Caco-2 (cell line): ENCODE measurements around the gene NPLOC4. TPM values are rescaled to one million over a fixed set of nuclear protein-coding genes. Genes with fewer than 3 reads are reported as not detected.

ENCODE experiments used
- BruUV-seq: library from RNA; stranded (reverse); fragments of 400-500 nt; replicated peaks from 2 replicates; lab custom pipeline; 2021; lab: Mats Ljungman, UMichigan
- CTCF ChIA-PET: fragments of 300-600 bp; sonication (Branson Sonifier 250); formaldehyde crosslinking; loops from one replicate; lab custom pipeline; 2022; ENCODE audit warnings: antibody characterized with exemption; lab: Charles Lee
- POLR2A ChIA-PET: fragments of 300-600 bp; sonication (Branson Sonifier 250); formaldehyde crosslinking; loops from one replicate; lab custom pipeline; 2022; ENCODE audit warnings: antibody characterized with exemption; lab: Charles Lee
- DNase-seq, 2 experiments: peaks; one replicate each; pipeline versions ENCODE4 v3.0.0 to v3.0.0-alpha.2; 2020 to 2022
- H3K27me3 ChIP-seq: replicated peaks from 2 replicates; pipeline ENCODE4 v1.6.0; 2011; ENCODE audit warnings: low read length; ENCODE audit not compliant: control insufficient read depth, insufficient read depth
- H3K36me3 ChIP-seq: 2 replicates; pipeline ENCODE4 v1.5.1; 2011; ENCODE audit warnings: low read length; ENCODE audit not compliant: control insufficient read depth, insufficient read depth
- H3K4me1 ChIP-seq: fragments of 250-450 bp; sonication (Bioruptor Pico); 2 replicates; pipeline ENCODE4 v1.5.1; 2020; ENCODE audit warnings: mild to moderate bottlenecking
- H3K4me3 ChIP-seq: 2 replicates; pipeline ENCODE4 v1.5.1; 2011; ENCODE audit warnings: low read depth, mild to moderate bottlenecking, control low read depth, low read length
- H3K9me3 ChIP-seq: fragments of 250-450 bp; sonication (Bioruptor Pico); 2 replicates; pipeline ENCODE4 v1.5.1; 2020; ENCODE audit warnings: mild to moderate bottlenecking, moderate library complexity
- H3K27ac Mint-ChIP-seq: one replicate; pipeline ENCODE4 v1.8.0; 2022; ENCODE audit warnings: mixed read lengths; ENCODE audit not compliant: unreplicated experiment
- H3K27me3 Mint-ChIP-seq: one replicate; pipeline ENCODE4 v1.8.0; 2022; ENCODE audit warnings: mixed read lengths; ENCODE audit not compliant: insufficient read depth, unreplicated experiment
- H3K36me3 Mint-ChIP-seq: one replicate; pipeline ENCODE4 v1.8.0; 2022; ENCODE audit warnings: mild to moderate bottlenecking, mixed read lengths; ENCODE audit not compliant: insufficient read depth, unreplicated experiment
- H3K4me1 Mint-ChIP-seq: one replicate; pipeline ENCODE4 v1.8.0; 2022; ENCODE audit warnings: low read depth, mixed read lengths; ENCODE audit not compliant: unreplicated experiment
- H3K4me3 Mint-ChIP-seq: one replicate; pipeline ENCODE4 v1.8.0; 2022; ENCODE audit warnings: mild to moderate bottlenecking, moderate library complexity, mixed read lengths; ENCODE audit not compliant: unreplicated experiment
- H3K9me3 Mint-ChIP-seq: one replicate; pipeline ENCODE4 v1.8.0; 2022; ENCODE audit warnings: mixed read lengths; ENCODE audit not compliant: unreplicated experiment
- CTCF ChIP-seq, 2 experiments: fragments of 200-600 bp in 1 of 2; IDR thresholded peaks; 1 replicate in 1 of 2; 2 replicates in 1 of 2; pipeline versions ENCODE4 v1.5.1 to v1.8.0; 2011 to 2022; ENCODE audit warnings: antibody characterized with exemption in 1 of 2, control low read depth in 1 of 2, inconsistent platforms in 1 of 2, low read depth in 1 of 2, low read length in 1 of 2, mild to moderate bottlenecking in 1 of 2, moderate library complexity in 1 of 2; ENCODE audit not compliant: insufficient read depth in 1 of 2, severe bottlenecking in 1 of 2, unreplicated experiment in 1 of 2
- intact Hi-C: fragments of 100-400 bp; cut with micrococcal nuclease; formaldehyde crosslinking; loops from one replicate; pipeline ENCODE4 v1.10.0; 2022; ENCODE audit not compliant: unreplicated experiment
- total RNA-seq: library from RNA; stranded (reverse); gene quantifications from 2 replicates; pipeline ENCODE4 v1.2.3, GENCODE V29; 2022

NPLOC4 gene
- total RNA-seq, 1 experiment from 2014 or later, result 139 TPM

DNA sequence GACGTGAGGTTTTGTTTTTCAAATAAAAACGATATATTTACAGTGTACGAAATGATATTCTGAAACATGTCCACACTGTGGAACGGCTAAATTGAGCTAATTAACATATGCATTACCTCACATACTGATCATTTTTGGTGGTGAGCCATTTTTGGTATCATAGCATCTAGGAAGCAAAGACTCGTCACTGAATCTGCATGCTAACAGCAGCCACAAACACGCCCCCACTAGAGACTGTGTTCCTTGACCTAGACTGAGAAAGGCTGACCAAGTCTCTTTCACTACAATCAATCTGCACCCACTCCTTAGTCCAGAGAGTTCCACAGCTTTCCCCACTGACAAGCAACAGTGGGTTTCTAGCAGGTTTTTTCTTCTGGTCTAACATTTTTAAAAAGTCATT lies 29.5 kb downstream of the NPLOC4 start:
- Histone ChIP-seq H3K36me3 (peaks cover 8% of the 10 kb centered on the region), H3K4me1 (no peaks in the 10 kb centered on the region), H3K27me3 (no peaks in the 10 kb centered on the region), H3K4me3 (no peak overlapping the region), H3K9me3 (no peaks in the 10 kb centered on the region)
- BruUV-seq, result no TSS peak
- no peak overlapping the region for H3K4me3 Mint-ChIP-seq
- no peak for TF ChIP-seq CTCF (IDR thresholded peaks at IDR 0.05; ENCODE audit: insufficient read depth in 1 of 2, low read depth in 1 of 2, low read length in 1 of 2, severe bottlenecking in 1 of 2, unreplicated experiment in 1 of 2)
- H3K36me3 Mint-ChIP-seq, result peaks cover 96% of the 10 kb centered on the region
- ChIA-PET CTCF (interaction anchor here (0.6 kb wide), 1 partner anchor 82 kb away, joined by 3 read pairs; no protein-coding TSS in a partner anchor), POLR2A (no interaction called here)
- no peaks in the 10 kb centered on the region for H3K9me3 Mint-ChIP-seq
- no peaks in the 10 kb centered on the region for H3K4me1 Mint-ChIP-seq
- no peak for DNase-seq
- H3K27me3 Mint-ChIP-seq, result no peaks in the 10 kb centered on the region
- intact Hi-C loops, result no loop called here
- no peak overlapping the region for H3K27ac Mint-ChIP-seq

GRCh38 chr17:81603846-81604610 lies 32.9 kb downstream of the NPLOC4 start:
- no peak for TF ChIP-seq CTCF (IDR thresholded peaks at IDR 0.05; ENCODE audit: insufficient read depth in 1 of 2, low read depth in 1 of 2, low read length in 1 of 2, severe bottlenecking in 1 of 2, unreplicated experiment in 1 of 2)
- Mint-ChIP-seq H3K4me1 (no peaks in the 10 kb centered on the region), H3K27me3 (no peaks in the 10 kb centered on the region), H3K9me3 (no peaks in the 10 kb centered on the region), H3K4me3 (no peak overlapping the region), H3K27ac (no peak overlapping the region), H3K36me3 (peaks cover 90% of the 10 kb centered on the region)
- intact Hi-C loops, result no loop called here
- POLR2A ChIA-PET, result no interaction called here
- Histone ChIP-seq H3K27me3 (no peaks in the 10 kb centered on the region), H3K4me1 (no peaks in the 10 kb centered on the region), H3K4me3 (no peak overlapping the region), H3K36me3 (peaks cover 9% of the 10 kb centered on the region), H3K9me3 (no peaks in the 10 kb centered on the region)
- TSS peak; percentile 8 for BruUV-seq
- peak in 1 of 2 experiments; percentile 22 for DNase-seq
- CTCF ChIA-PET, result no interaction called here

DNA sequence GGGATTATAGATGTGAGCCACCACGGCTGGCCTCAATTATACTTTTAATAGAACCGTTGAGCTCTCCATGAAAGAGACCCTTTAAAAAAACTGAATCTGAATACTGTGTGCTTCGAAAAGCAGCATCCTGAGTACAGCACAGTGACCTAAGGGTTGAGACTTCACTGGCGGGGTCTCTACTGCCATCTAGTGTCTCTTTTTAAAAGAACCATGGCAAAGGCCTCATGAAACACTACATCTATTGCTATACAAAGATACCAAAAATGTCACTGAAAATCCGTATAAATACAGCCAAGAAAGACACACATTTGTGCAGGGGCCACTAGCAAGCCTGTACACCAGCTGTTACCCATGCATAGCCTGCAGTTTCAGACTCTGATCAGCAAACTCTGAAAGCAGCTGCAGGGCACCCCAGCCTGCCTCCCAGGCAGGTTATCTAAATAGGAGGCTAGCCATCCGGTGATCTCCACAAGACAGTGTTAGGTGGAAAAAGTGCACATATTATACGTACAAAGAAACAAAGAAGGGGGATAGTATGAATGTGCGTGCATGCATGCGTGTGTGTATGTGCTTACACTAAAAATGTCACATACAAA lies 35.3 kb downstream of the NPLOC4 start:
- TF ChIP-seq CTCF (IDR thresholded peaks at IDR 0.05; ENCODE audit: insufficient read depth in 1 of 2, low read depth in 1 of 2, low read length in 1 of 2, severe bottlenecking in 1 of 2, unreplicated experiment in 1 of 2), result peak; percentile 78 to 82
- Mint-ChIP-seq H3K4me1 (no peaks in the 10 kb centered on the region), H3K9me3 (no peaks in the 10 kb centered on the region), H3K4me3 (no peak overlapping the region), H3K27ac (no peak overlapping the region), H3K27me3 (no peaks in the 10 kb centered on the region), H3K36me3 (peaks cover 90% of the 10 kb centered on the region)
- no peaks in the 10 kb centered on the region for H3K9me3 ChIP-seq
- no TSS peak for BruUV-seq
- H3K27me3 ChIP-seq, result no peaks in the 10 kb centered on the region
- H3K4me1 ChIP-seq, result no peaks in the 10 kb centered on the region
- intact Hi-C loops, result loop anchor here (1.0 to 2.0 kb wide), 3 partner anchors 45 to 348 kb away; no protein-coding TSS in a partner anchor
- ChIA-PET POLR2A (no interaction called here), CTCF (no interaction called here)
- H3K4me3 ChIP-seq, result no peak overlapping the region
- DNase-seq, result peak; percentile 59 to 69
- H3K36me3 ChIP-seq, result peaks cover 7% of the 10 kb centered on the region
